ENCODE measurements around the gene HLA-DOA.
A peak's percentile ranks its signal among the peaks of the same experiment; 100 is the strongest.

Gene HLA-DOA

DNA sequence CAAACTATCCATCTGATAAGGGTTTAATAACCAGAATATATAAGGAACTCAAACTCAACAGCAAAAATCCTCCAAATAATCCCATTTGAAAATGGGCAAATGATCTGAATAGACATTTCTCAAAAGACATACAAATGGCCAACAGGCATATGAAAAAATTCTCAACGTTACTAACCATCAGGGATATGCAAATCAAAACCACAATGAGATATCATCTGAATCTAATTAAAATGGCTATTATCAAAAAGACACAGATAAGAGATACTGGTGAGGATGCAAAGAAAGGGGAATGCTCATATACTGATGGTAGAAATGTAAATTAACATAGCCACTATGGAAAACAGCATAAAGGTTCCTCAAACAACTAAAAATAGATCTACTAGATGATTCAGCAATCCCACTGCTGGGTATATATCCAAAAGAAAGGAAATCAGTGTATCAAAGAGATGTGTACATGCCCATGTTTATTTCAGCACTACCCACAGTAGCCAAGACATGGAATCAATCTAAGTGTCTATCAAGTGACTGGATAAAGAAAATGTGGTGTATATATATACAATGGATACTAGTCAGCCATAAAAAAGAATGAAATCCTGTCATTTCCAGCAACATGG, 47.1 kb downstream of the HLA-DOA start:
- no peak for DNase-seq

DNA sequence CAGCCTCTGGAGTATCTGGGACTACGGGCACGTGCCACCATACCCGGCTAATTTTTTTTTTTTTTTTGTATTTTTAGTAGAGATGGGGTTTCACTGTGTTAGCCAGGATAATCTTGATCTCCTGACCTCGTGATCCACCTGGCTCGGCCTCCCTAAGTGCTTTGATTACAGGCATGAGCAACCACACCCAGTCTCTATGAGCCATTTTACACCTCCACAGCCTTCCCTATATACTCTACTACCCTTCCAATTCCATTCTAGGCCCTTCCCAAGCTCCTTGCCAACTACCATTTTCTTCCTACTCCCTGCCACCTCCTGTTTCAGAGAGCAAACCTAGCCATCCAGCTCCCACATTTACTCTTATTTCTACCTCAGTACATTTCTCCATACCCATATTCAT, 48.8 kb downstream of the HLA-DOA start:
- no peak for DNase-seq

DNA sequence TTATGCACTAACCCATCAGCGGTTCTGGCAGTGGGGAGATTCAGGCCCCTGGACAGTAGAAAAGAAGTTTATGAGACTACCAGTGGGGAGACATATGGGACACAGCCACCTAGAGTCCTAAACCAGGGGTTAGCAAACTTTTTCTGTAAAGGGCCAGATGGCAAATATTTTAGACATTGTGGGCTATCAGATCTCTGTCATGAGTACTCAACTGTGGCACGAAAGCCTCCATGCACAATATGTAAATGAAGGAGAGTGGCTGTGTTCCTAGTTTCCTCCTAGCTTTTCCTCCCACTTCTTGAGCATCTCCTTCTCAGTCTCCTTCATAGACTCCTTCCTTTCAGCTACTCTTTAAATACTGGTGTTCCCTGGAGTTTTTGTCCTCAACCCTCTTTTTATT, 53.2 kb downstream of the HLA-DOA start:
- DNase-seq = no peak

DNA sequence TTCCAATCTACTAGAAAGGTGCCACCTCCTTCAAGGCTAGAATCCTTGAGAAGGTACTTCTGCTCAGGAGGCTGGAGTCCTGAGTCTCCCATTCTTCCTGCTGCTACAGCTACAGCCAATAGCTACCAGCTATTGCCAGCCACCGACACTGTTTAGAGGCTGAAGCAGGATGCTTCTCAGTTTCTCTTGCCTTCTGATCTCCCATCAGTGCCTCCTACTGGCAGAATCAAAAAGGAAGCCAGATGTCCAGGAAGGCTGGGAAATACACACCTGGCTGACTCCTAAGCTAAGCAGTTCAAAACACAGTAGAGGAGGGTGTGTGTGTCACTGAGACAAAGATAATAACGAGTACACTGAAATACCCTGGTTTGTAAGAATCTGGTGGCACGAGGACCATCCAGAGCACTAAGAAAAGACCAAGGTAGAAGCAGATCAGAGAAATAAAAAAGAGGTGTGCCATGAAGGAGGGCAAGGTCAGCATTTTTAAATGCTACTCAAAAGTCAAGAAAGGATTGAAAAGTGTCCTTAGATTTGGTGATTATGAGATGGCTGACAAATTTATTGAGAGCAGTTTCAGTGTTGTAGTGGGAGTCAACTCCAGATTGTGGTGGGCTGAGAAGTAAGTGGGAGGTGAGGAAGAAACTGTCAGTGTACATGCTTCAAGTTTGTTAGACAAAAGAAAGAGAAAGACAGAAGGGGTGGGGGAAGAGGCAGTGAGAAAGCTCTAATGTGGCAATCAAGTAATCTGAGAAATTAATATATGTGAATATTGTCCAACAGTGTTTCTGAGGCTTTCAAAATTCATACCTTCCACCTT, 54.2 kb downstream of the HLA-DOA start:
- peak; percentile 52 for DNase-seq

DNA sequence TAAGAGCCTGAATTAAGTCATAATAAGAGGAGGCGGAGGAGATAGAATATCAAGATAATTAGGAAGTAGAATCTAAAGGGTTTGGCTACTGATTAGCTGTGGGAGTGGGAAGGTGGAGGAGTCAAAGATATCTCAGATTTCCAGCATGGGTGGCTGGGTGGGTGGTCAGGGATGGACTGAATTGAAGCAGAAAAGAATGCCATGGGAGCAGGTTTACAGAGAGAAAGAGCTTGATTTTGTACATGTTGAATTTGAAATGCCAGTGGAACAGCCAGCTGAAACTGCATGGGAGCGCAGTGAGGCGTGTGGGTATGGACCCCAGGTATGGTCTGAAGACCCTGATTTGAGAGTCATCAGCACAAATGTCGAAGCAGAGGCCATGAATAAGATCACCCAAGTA, 55.1 kb downstream of the HLA-DOA start:
- DNase-seq = no peak

Data from CD4-positive, alpha-beta T cell treated with Interleukin-4 for 4 hours (primary cell).